H1 (cell line): ENCODE results near the gene VPS41. TPM values are rescaled to one million over a fixed set of nuclear protein-coding genes. Genes with fewer than 3 reads are reported as not detected.

Experiments used
- FOSL1 ChIP-seq: IDR thresholded peaks from 2 replicates; pipeline ENCODE4 v1.6.1; 2011; ENCODE audit warnings: mild to moderate bottlenecking, low read depth, low read length, moderate library complexity; ENCODE audit not compliant: insufficient read depth
- polyA plus RNA-seq, 7 experiments: library from polyadenylated mRNA; depleted of rRNA in 3 of 7; stranded (reverse) in 5 of 7; unstranded in 2 of 7; fragments of >200 nt in 5 of 7; fragments of 200-250 nt in 2 of 7; gene quantifications; 1 replicate in 5 of 7; 2 replicates in 1 of 7; 4 replicates in 1 of 7; pipeline versions ENCODE4 v1.2.1 to v1.2.3, GENCODE V29; 2011 to 2013; ENCODE audit warnings: missing spikeins in 2 of 7, mixed read lengths in 2 of 7
- total RNA-seq: library from RNA; stranded (reverse); fragmentation: NEBNext Ultra II Directional; extraction: Animal tissue kit (Norgen Biotek cat#: 25700); gene quantifications from 2 replicates; pipeline ENCODE4 v1.2.1, GENCODE V29; 2021

Gene VPS41
- total and polyA plus RNA-seq, 2 of the 8 experiments (the other 6 are each of a cell fraction or from before 2014, with no cell fraction given), result 10.7 to 63.3 TPM

GRCh38 chr7:38883706-38884105, 25.3 kb downstream of the VPS41 start (continued):
- TF ChIP-seq FOSL1, result no peak
- TF ChIP-seq, all 59 proteins: peak for 0
